Endodermal cell (in vitro differentiated cells): Measurements from ENCODE around the gene PLEKHA1. TPM values are rescaled to one million over a fixed set of nuclear protein-coding genes. Genes with fewer than 3 reads are reported as not detected.

ENCODE experiments used
- DNase-seq: peaks from one replicate; pipeline ENCODE4 v3.0.0-alpha.2; 2017
- H3K27ac ChIP-seq: 2 replicates; pipeline ENCODE4 v1.5.1; 2013; ENCODE audit warnings: mild to moderate bottlenecking, low read depth, low read length, moderate library complexity
- H3K27me3 ChIP-seq: 2 replicates; pipeline ENCODE4 v1.6.1; 2013; ENCODE audit warnings: mild to moderate bottlenecking, low read length, moderate library complexity; ENCODE audit not compliant: insufficient read depth, control insufficient read depth, poor library complexity, severe bottlenecking
- H3K36me3 ChIP-seq: 2 replicates; pipeline ENCODE4 v1.7.0; 2013; ENCODE audit warnings: mild to moderate bottlenecking, low read length, moderate library complexity; ENCODE audit not compliant: control insufficient read depth, insufficient read depth
- H3K4me1 ChIP-seq: one replicate; pipeline ENCODE4 v1.7.0; 2013; ENCODE audit warnings: low read length; ENCODE audit not compliant: control insufficient read depth, insufficient read depth
- H3K4me3 ChIP-seq: 2 replicates; pipeline ENCODE4 v1.5.1; 2013; ENCODE audit warnings: mild to moderate bottlenecking, low read length, moderate library complexity
- H3K9ac ChIP-seq: 2 replicates; pipeline ENCODE4 v1.6.1; 2013; ENCODE audit warnings: mild to moderate bottlenecking, low read length, moderate library complexity; ENCODE audit not compliant: poor library complexity, severe bottlenecking; ENCODE audit errors: extremely low read depth
- H3K9me3 ChIP-seq: 2 replicates; pipeline ENCODE4 v1.6.1; 2013; ENCODE audit warnings: mild to moderate bottlenecking, low read length, moderate library complexity; ENCODE audit not compliant: control insufficient read depth
- H3K27ac Mint-ChIP-seq: 2 replicates; pipeline ENCODE4 v1.8.0; 2020; ENCODE audit warnings: mixed read lengths
- H3K27me3 Mint-ChIP-seq: 2 replicates; pipeline ENCODE4 v1.8.0; 2021; ENCODE audit warnings: mild to moderate bottlenecking, mixed read lengths; ENCODE audit not compliant: insufficient read depth
- H3K36me3 Mint-ChIP-seq: 2 replicates; pipeline ENCODE4 v1.8.0; 2020; ENCODE audit warnings: low read depth, mixed read lengths
- H3K4me1 Mint-ChIP-seq: 2 replicates; pipeline ENCODE4 v1.8.0; 2020; ENCODE audit warnings: mixed read lengths
- H3K4me3 Mint-ChIP-seq: 2 replicates; pipeline ENCODE4 v1.8.0; 2020; ENCODE audit warnings: mild to moderate bottlenecking, moderate library complexity, mixed read lengths
- H3K9me3 Mint-ChIP-seq: 2 replicates; pipeline ENCODE4 v1.8.0; 2020; ENCODE audit warnings: mild to moderate bottlenecking, mixed read lengths
- CTCF ChIP-seq: fragments of 200-600 bp; sonication (generic); conservative IDR thresholded peaks from 2 replicates; pipeline ENCODE4 v1.5.0; 2021; ENCODE audit warnings: antibody characterized with exemption, mild to moderate bottlenecking
- WGBS, 2 experiments: methylation state at CpG; one replicate each; pipeline versions ENCODE4 v1.1.5 to v1.1.7; 2013; ENCODE audit warnings: missing lambda C conversion rate in 2 of 2, mixed read lengths in 1 of 2; ENCODE audit not compliant: insufficient coverage in 1 of 2, insufficient read length in 1 of 2; 5-methylcytosine and 5-hydroxymethylcytosine counted together
- total RNA-seq, 2 donors: library from RNA; stranded (reverse); fragmentation: NEBNext Ultra II Directional in 1 of 2; extraction: Animal tissue kit (Norgen Biotek cat#: 25700) in 1 of 2; gene quantifications; 2 replicates in 1 of 2; 3 replicates in 1 of 2; pipeline ENCODE4 v1.2.1, GENCODE V29; 2021

Gene PLEKHA1
- total RNA-seq, 2 donors from 2014 or later = 29.6 to 49.0 TPM

DNA sequence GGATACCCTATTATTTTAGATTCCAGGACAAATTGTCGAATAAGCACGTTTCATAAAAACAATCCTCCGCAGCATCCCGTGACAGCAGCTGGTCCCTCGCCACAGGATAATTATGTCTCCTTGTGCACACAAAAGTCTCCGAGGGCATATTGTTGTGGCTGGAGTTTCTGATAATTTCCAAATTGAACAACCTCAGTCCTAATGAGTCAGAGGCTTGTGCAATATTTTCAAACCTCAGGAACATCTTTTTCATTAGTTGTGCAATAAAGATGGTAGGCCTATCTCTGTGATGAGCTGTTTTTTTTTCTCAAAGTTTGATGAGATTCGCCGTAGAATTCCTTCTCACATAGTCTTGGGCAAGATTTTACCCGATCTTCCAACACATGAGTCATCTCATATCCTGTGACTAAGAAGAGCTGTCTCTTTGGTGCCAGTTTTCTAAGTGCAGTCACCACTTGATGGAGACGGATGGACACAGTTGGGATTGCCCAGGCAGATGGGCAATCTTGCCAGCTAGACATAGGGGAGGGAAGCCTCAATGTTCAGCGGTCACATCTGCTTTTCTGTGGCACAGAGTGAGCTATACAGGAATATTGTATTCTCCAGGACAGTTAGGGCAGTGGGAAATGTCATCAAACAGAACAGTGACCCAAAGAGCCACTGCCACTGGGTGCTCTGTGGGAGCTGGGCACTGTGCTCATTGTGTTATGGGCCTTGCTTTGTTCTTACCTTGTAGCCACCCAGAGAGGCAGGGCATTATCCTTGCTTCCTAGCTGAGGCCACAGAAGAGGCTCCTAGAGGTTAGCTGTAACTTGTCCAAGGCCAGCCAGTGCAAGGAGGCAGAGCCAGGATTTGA lies 94.6 kb downstream of the PLEKHA1 start:
- peaks cover 3% of the 10 kb centered on the region for H3K4me1 Mint-ChIP-seq
- no peak overlapping the region for H3K9ac ChIP-seq
- 92 to 96% methylated on average over 11 of the region's 11 CpGs for WGBS, 2 experiments
- H3K9me3 Mint-ChIP-seq = no peaks in the 10 kb centered on the region
- H3K4me1 ChIP-seq = no peaks in the 10 kb centered on the region
- peaks cover 55% of the 10 kb centered on the region for H3K27me3 ChIP-seq
- H3K36me3 Mint-ChIP-seq = no peaks in the 10 kb centered on the region
- H3K36me3 ChIP-seq = no peaks in the 10 kb centered on the region
- H3K4me3 Mint-ChIP-seq = no peak overlapping the region
- no peak overlapping the region for H3K27ac Mint-ChIP-seq
- H3K4me3 ChIP-seq = no peak overlapping the region
- no peaks in the 10 kb centered on the region for H3K9me3 ChIP-seq
- H3K27me3 Mint-ChIP-seq = peaks cover 38% of the 10 kb centered on the region
- no peak for TF ChIP-seq CTCF
- DNase-seq = no peak
- no peak overlapping the region for H3K27ac ChIP-seq

DNA sequence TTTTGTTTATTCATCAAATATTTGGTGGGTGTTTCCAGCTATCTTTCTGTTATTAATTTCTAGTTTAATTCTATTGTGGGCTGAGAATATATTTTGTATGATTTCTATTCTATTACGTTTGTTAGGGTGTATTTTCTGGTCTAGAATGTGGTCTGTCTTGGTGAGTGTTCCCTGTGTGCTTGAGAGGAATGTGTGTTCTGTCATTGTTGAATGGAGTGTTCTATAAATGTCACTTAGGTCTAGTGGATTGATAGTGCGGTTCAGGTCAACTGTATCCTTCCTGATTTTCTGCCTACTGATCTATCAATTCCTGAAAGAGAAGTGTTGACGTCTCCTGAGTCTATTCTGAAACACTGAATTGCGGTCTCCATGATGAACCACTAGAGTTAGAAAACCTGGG lies 95.3 kb downstream of the PLEKHA1 start:
- WGBS, 2 experiments = 93 to 100% methylated on average over 2 to 4 of the region's 4 CpGs
- no peak overlapping the region for H3K4me3 Mint-ChIP-seq
- H3K4me1 Mint-ChIP-seq = peaks cover 7% of the 10 kb centered on the region
- no peak for DNase-seq
- Histone ChIP-seq H3K4me1 (no peaks in the 10 kb centered on the region), H3K36me3 (no peaks in the 10 kb centered on the region), H3K27me3 (peaks cover 48% of the 10 kb centered on the region), H3K9me3 (no peaks in the 10 kb centered on the region), H3K27ac (no peak overlapping the region), H3K4me3 (no peak overlapping the region), H3K9ac (no peak overlapping the region)
- H3K27me3 Mint-ChIP-seq = peaks cover 31% of the 10 kb centered on the region
- no peak overlapping the region for H3K27ac Mint-ChIP-seq
- no peaks in the 10 kb centered on the region for H3K9me3 Mint-ChIP-seq
- no peak for TF ChIP-seq CTCF
- no peaks in the 10 kb centered on the region for H3K36me3 Mint-ChIP-seq

DNA sequence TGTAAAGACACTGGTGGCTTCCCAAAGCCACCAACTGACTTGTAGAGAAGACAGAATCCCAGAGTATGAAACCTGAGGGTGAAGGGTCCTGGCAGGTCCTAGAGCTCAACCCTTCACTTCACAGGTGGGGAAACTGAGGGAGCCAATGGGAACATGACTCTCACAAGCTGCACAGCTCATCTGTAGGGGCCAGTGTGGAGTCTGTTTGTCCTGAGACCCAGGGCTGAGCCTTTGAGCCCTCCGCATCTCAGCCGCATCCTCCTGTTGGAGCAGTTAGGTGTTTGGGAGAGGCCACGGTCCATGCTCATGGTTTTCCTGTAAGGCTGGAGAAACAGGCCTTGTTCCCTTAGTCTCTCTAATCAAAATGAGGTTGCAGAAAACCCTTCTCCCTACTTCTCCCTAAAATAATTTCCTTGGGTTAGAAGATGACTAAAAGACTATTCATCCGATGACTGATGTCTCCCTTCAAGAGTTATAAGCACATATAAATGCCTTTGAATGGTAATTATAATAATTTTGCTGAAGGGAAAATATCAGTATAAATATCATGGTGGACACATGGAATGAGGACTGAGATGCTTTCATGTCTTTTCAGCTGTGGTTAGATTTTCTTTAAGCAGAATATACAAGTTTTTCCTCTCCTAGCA lies 97.1 kb downstream of the PLEKHA1 start:
- peak; percentile 17 for DNase-seq
- no peaks in the 10 kb centered on the region for H3K36me3 ChIP-seq
- H3K9me3 ChIP-seq = no peaks in the 10 kb centered on the region
- no peak overlapping the region for H3K27ac ChIP-seq
- peaks cover 30% of the 10 kb centered on the region for H3K27me3 ChIP-seq
- Mint-ChIP-seq H3K27me3 (peaks cover 13% of the 10 kb centered on the region), H3K4me1 (peaks cover 21% of the 10 kb centered on the region), H3K9me3 (no peaks in the 10 kb centered on the region), H3K4me3 (no peak overlapping the region), H3K27ac (no peak overlapping the region), H3K36me3 (no peaks in the 10 kb centered on the region)
- 95 to 100% methylated on average over 1 to 4 of the region's 4 CpGs for WGBS, 2 experiments
- H3K4me3 ChIP-seq = no peak overlapping the region
- H3K4me1 ChIP-seq = no peaks in the 10 kb centered on the region
- TF ChIP-seq CTCF = no peak
- H3K9ac ChIP-seq = no peak overlapping the region
